Stimulated activated CD8-positive, alpha-beta memory T cell treated with anti-CD3 and anti-CD28 coated beads, Interleukin-4, amount 100 ng/mL, for 48 hours (primary cell): ENCODE measurements around the gene GNG12.

Source experiments
- DNase-seq: peaks from one replicate; pipeline ENCODE4 v3.0.0-alpha.2; 2020

The GNG12 gene

DNA sequence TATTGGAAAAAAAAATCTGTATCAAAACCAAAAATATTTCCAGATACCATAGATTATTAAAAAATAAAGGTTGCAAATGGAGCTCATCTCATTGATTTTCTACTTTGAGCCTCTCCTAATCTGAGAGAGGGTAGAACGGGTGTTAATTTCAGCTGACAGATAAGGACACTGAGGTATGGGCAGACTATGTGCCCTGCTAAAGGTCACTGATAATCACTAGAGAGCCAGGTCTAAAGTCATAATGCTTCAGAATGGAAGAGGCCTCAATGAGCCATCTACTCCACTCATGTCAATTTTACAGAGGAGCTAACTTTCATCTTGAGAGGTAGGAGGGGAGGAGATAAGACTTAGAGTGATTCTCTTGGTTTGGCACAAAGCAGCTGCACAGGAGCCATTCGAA, 21.0 kb downstream of the GNG12 start:
- DNase-seq = no peak

GRCh38 chr1:67811781-67812180, 21.5 kb downstream of the GNG12 start:
- DNase-seq = no peak

- no peak for DNase-seq
Measured at GRCh38 chr1:67809887-67810286, 23.4 kb downstream of the GNG12 start.

- no peak for DNase-seq
Measured at GRCh38 chr1:67807282-67807681, 26.0 kb downstream of the GNG12 start.

DNA sequence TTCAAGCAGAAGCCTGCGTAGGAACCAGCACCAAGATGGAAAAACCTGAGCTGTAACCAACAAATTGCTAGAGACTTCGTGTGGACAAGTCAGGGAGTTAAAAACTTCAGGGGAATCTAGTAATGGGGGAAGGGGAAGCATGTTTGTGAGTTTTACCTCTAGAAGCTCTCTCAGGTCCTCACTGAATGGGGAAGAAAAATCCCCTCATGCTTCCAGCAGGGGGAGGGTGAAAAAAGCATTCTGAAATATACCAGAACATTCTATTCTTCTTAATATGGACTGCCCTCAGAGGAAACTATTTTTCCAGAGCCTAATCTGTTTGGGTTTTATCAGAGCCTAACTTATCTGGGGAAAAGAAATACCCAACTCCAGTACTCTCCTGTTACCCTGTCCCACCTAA, 28.6 kb downstream of the GNG12 start:
- DNase-seq = no peak

DNA sequence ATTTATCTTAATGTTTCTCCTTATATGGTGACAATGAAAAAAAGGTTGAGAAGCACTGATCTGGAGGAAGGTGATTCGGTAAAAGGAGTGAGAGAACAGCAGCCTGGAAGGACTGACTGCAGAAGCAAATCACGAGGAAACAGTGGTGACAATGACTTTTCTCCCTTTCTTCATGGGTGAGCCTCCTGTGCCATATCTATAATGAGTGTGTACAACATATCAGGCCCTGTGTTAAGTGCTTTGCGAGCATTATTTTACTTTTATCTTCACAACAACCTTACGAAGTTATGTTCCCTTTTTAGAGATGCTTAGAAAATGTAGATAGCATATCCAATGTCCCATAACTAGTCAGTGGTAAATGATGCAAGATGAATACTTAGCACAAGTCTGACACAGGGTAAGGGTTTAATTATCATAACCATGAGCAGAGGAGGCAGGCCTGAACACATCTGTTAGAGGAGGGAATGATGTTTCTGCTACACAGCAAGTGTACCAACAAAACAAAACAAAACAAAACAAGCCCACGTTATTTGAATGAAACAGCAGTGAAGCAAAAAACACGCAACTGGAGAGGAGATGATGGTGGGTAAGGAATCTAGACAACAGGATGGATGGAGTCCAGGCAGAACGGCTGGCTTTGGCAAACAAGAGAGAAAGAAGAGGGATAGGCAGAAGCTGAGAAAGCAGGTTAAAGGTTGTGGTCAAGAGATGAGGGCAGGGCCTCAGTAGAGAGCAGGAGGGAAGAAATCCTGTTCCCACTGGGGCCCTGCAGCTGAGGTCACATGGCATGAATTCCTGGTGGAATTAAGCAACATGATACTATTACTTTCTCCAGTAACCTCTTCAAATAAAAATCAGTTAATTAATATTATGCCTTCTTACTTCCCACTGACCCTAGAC, 29.6 kb downstream of the GNG12 start:
- DNase-seq = no peak

- DNase-seq = no peak
Measured at GRCh38 chr1:67802565-67802964, 30.7 kb downstream of the GNG12 start.

- no peak for DNase-seq
Measured at GRCh38 chr1:67801903-67802302, 31.4 kb downstream of the GNG12 start.

- DNase-seq = no peak
Measured at GRCh38 chr1:67795179-67795912, 37.9 kb downstream of the GNG12 start.

GRCh38 chr1:67793562-67793961, 39.7 kb downstream of the GNG12 start:
- DNase-seq = no peak

GRCh38 chr1:67792741-67793458, 40.4 kb downstream of the GNG12 start:
- no peak for DNase-seq

DNA sequence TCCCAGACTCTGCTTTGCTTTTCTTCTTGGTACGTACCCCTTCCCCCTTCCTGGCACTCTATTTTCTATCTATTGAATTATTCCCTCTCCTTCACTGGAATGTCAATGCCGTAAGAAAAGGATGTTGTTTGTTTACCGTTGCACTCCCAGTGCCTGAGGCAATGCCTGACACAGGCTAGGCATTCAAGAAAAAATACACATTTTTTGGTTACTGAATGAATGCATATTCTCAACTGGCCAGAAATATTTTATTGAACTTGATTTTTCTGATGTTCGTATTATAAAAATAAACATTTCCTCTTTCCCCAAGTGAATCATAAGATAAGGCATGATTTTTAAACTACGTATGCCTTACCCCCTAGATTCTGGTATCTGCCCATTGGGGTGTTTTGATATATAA, 41.2 kb downstream of the GNG12 start:
- DNase-seq = no peak

DNA sequence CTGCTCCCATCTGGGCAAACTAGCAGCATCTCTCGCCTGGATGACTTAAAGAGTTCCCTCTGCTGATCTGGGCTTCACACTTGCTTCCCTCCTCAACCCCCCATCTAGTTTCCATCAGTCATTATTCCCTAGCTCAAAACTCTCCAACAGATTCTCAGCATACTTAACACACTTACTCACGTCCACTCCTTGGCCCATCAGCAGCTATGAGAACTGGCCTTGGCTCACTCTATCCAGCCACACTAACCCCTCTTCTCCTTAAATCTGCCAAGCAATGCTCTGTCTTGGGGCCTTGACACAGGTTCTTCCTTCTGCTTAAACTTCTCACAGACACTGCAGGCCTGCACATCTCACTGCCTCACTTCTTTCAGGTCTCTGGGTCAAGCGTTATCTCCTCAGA, 41.6 kb downstream of the GNG12 start:
- DNase-seq = no peak

- DNase-seq = no peak
Measured at GRCh38 chr1:67791261-67791660, 42.0 kb downstream of the GNG12 start.

GRCh38 chr1:67790201-67790692, 43.0 kb downstream of the GNG12 start:
- DNase-seq = no peak

GRCh38 chr1:67789551-67789950, 43.7 kb downstream of the GNG12 start:
- no peak for DNase-seq

DNA sequence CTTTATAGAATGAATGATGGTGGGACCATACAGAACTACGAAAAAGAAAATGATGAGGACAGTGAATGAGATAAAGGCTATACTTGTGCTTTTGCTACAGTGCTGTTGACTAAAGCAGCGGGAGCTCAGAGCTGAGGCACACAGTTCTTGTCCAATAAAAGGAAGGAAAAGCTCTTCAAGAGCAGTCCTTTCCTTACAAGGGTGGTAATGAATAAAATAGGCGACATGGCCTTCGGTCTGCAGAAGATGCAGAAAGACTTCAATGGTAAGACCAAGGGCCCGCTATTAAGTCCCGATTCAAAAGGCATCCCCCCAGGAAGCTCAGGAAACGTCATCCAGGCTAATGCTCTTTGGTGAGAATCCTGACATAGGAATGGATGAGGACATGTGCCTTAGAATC, 44.4 kb downstream of the GNG12 start:
- DNase-seq = no peak

DNA sequence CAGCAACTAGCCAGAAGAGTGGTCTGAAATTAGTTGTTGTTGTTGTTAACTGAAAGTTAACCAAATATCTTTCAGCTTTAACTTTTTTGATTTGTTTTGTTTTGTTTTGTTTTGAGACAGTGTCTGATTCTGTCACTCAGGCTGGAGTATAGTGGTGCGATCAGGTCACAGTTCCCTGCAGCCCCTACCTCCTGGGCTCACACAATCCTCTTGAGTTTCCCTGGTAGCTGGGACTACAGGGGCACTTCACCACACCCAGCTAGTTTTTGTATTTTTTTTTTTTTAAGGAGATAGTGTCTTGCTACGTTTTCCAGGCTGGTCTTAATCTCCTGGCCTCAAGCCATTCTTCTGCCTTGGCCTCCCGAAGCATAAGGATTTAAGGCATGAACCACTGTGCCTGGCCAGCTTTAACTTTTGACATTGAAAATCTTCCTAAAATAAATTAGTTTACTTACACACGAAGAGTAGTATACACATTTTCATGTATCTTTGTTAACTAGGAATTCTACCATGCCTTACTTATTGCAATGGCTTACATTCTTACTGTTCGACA, 45.0 kb downstream of the GNG12 start:
- no peak for DNase-seq

GRCh38 chr1:67787746-67788145, 45.5 kb downstream of the GNG12 start:
- no peak for DNase-seq

DNA sequence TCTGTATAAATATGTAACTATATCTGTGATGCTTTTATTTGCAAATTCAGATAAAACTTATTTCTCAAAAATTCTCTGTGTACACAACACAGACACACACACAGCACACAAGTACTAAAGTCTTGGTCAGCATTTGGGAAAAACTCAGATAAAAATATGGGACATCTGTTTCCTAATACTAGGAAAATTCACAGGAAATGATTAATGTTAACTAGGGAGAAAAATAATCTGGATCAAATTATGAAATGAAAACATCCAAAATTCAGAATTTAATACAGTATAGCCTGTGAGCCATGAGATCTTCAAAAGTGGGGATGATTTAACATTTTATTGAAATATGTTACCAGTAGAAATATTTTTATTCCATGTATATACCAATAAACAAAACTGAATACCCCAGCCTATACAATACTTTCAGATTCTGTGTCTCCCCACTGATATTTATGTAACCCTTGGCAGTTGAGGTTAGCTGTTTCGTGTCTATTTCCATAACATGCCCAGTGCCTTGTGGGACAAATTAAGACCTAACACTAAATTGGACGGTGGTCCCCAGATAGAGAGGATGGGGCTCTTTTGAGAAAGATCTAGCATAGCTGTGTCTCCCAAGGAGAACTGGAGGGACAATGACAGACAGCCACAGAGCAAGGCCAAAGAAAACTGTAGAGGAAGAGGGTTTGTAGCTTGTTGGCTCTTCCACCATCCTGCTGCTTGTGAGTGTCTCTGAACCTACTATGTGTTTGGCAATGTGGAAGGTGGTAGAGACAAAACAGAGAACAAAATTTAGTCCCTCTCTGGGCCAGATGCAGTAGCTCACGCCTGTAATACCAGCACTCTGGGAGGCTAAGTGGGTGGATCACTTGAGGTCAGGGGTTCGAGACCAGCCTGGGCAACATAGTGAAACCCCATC, 47.2 kb downstream of the GNG12 start:
- DNase-seq = no peak

- no peak for DNase-seq
Measured at GRCh38 chr1:67784545-67785186, 48.6 kb downstream of the GNG12 start.
